GM23338 (cell line): ENCODE results near the gene APBA1. TPM values are rescaled to one million over a fixed set of nuclear protein-coding genes. Genes with fewer than 3 reads are reported as not detected.

Experiments used
- ATAC-seq: fragments of 200-7000 bp; cut with Tn5 transposase; 3 replicates; pipeline ENCODE4 v1.9.1; 2020
- DNase-seq: peaks from one replicate; pipeline ENCODE4 v3.0.0-alpha.2; 2015; ENCODE audit warnings: low spot score
- H2AFZ ChIP-seq: fragments of 200-600 bp; sonication (generic); 2 replicates; pipeline ENCODE4 v1.8.0; 2016; ENCODE audit warnings: antibody characterized with exemption, mild to moderate bottlenecking, moderate library complexity
- H3F3A ChIP-seq: fragments of 200-600 bp; sonication (generic); replicated peaks from 2 replicates; pipeline ENCODE4 v1.8.0; 2017; ENCODE audit warnings: antibody characterized with exemption, mixed run types, low read depth
- H3K27ac ChIP-seq: fragments of 200-600 bp; sonication (generic); 2 replicates; pipeline ENCODE4 v1.6.1; 2016; ENCODE audit warnings: low read depth
- H3K27me3 ChIP-seq: fragments of 200-600 bp; sonication (generic); 2 replicates; pipeline ENCODE4 v1.8.0; 2016; ENCODE audit warnings: mild to moderate bottlenecking, mixed run types, moderate library complexity; ENCODE audit not compliant: insufficient read depth
- H3K36me3 ChIP-seq: fragments of 200-600 bp; sonication (generic); 2 replicates; pipeline ENCODE4 v1.8.0; 2016; ENCODE audit warnings: mild to moderate bottlenecking; ENCODE audit not compliant: insufficient read depth
- H3K4me1 ChIP-seq: fragments of 200-600 bp; sonication (generic); 2 replicates; pipeline ENCODE4 v1.8.0; 2016; ENCODE audit warnings: mild to moderate bottlenecking, moderate library complexity; ENCODE audit not compliant: insufficient read depth
- H3K4me2 ChIP-seq: fragments of 200-600 bp; sonication (generic); 2 replicates; pipeline ENCODE4 v1.7.1; 2017; ENCODE audit warnings: mixed run types
- H3K4me3 ChIP-seq: fragments of 200-600 bp; sonication (generic); 2 replicates; pipeline ENCODE4 v1.6.1; 2016; ENCODE audit warnings: mixed run types
- H3K79me2 ChIP-seq: fragments of 200-600 bp; sonication (generic); replicated peaks from 2 replicates; pipeline ENCODE4 v1.8.0; 2017; ENCODE audit warnings: mild to moderate bottlenecking; ENCODE audit not compliant: insufficient read depth
- H3K9me2 ChIP-seq: fragments of 200-600 bp; sonication (generic); 2 replicates; pipeline ENCODE4 v1.8.0; 2017; ENCODE audit not compliant: insufficient read depth
- H4K20me1 ChIP-seq: fragments of 200-600 bp; sonication (generic); replicated peaks from 2 replicates; pipeline ENCODE4 v1.8.0; 2017; ENCODE audit warnings: mild to moderate bottlenecking; ENCODE audit not compliant: insufficient read depth
- H3K27ac Mint-ChIP-seq: 2 replicates; pipeline ENCODE4 v1.8.0; 2020; ENCODE audit warnings: inconsistent platforms, mild to moderate bottlenecking, moderate library complexity, mixed read lengths
- H3K27me3 Mint-ChIP-seq: 3 replicates; pipeline ENCODE4 v1.8.0; 2022; ENCODE audit warnings: low read depth, mild to moderate bottlenecking, moderate library complexity, mixed read lengths, inconsistent platforms; ENCODE audit not compliant: insufficient read depth, poor library complexity
- H3K36me3 Mint-ChIP-seq: 3 replicates; pipeline ENCODE4 v1.8.0; 2021; ENCODE audit warnings: low read depth, mild to moderate bottlenecking, inconsistent platforms, moderate library complexity, mixed read lengths
- H3K4me1 Mint-ChIP-seq: 3 replicates; pipeline ENCODE4 v1.8.0; 2020; ENCODE audit warnings: mild to moderate bottlenecking, inconsistent platforms, mixed read lengths
- H3K4me3 Mint-ChIP-seq: 3 replicates; pipeline ENCODE4 v1.8.0; 2021; ENCODE audit warnings: moderate library complexity, mild to moderate bottlenecking, inconsistent platforms, mixed read lengths
- H3K9me3 Mint-ChIP-seq: 3 replicates; pipeline ENCODE4 v1.8.0; 2020; ENCODE audit warnings: moderate library complexity, mild to moderate bottlenecking, inconsistent platforms, mixed read lengths
- CREB1 ChIP-seq: fragments of 250-450 bp; sonication (Bioruptor Pico); IDR thresholded peaks from 2 replicates; pipeline ENCODE4 v1.5.0; 2020; ENCODE audit warnings: low read depth, mild to moderate bottlenecking, moderate library complexity
- ETS1 ChIP-seq: IDR thresholded peaks from 2 replicates; pipeline ENCODE4 v1.6.1; 2016; ENCODE audit warnings: antibody characterized with exemption
- EZH2phosphoT487 ChIP-seq: fragments of 200-600 bp; sonication (generic); IDR thresholded peaks from one replicate; pipeline ENCODE4 v1.8.1; 2018; ENCODE audit warnings: antibody characterized with exemption; ENCODE audit not compliant: unreplicated experiment
- JUNB ChIP-seq: IDR thresholded peaks from one replicate; pipeline ENCODE4 v1.6.1; 2016; ENCODE audit warnings: antibody characterized with exemption; ENCODE audit not compliant: unreplicated experiment
- ZNF114 ChIP-seq: fragments of 250-450 bp; sonication (Bioruptor Pico); IDR thresholded peaks from 2 replicates; pipeline ENCODE4 v1.5.0; 2020; ENCODE audit warnings: mild to moderate bottlenecking, moderate library complexity
- ZNF331 ChIP-seq: fragments of 250-450 bp; sonication (Bioruptor Pico); IDR thresholded peaks from 2 replicates; pipeline ENCODE4 v1.5.0; 2020; ENCODE audit warnings: low read depth, mild to moderate bottlenecking, moderate library complexity
- ZNF462 ChIP-seq: fragments of 250-450 bp; sonication (Bioruptor Pico); IDR thresholded peaks from 2 replicates; pipeline ENCODE4 v1.5.0; 2020; ENCODE audit warnings: mild to moderate bottlenecking, moderate library complexity
- polyA plus RNA-seq: library from polyadenylated mRNA; unstranded; fragments of >200 nt; fragmentation: Nextera tagmentation; extraction: Ambion mirVana; gene quantifications from 2 replicates; pipeline ENCODE4 v1.2.1, GENCODE V29; 2016
- total RNA-seq: library from RNA; depleted of rRNA; stranded (reverse); fragments of >200 nt; shearing (Covaris generic); gene quantifications from 2 replicates; pipeline ENCODE4 v1.2.3, GENCODE V29; 2014
- TF ChIP-seq, protein P1 (sequence below), 2 experiments: fragments of 200-600 bp in 1 of 2; sonication (generic) in 1 of 2; conservative IDR thresholded peaks; 2 replicates each; pipeline versions ENCODE4 v1.5.1 to v1.6.1; 2016 to 2017; ENCODE audit warnings: antibody characterized with exemption in 2 of 2, low read depth in 2 of 2, mild to moderate bottlenecking in 2 of 2, moderate library complexity in 1 of 2
- TF ChIP-seq, protein P2 (sequence below): IDR thresholded peaks from one replicate; pipeline ENCODE4 v1.6.1; 2018; ENCODE audit warnings: antibody characterized with exemption; ENCODE audit not compliant: unreplicated experiment

Gene APBA1
- total and polyA plus RNA-seq, 2 experiments from 2014 or later = 0.26 to 1.0 TPM

- no peak for TF ChIP-seq ZNF462 (CRISPR knock-in tag)
Observed at GRCh38 chr9:69466151-69466550, 206.0 kb downstream of the APBA1 start (continued).

- H3K27me3 Mint-ChIP-seq = peaks cover 2% of the 10 kb centered on the region
- Histone ChIP-seq H3F3A (no peaks in the 10 kb centered on the region), H3K9me2 (0 out of 2 replicates have a peak, but pooled peaks cover 3% of the 10 kb centered on the region), H3K4me2 (no peak overlapping the region), H3K27ac (no peak overlapping the region), H3K79me2 (no peaks in the 10 kb centered on the region), H3K36me3 (no peaks in the 10 kb centered on the region), H4K20me1 (no peaks in the 10 kb centered on the region), H3K4me1 (peaks cover 12% of the 10 kb centered on the region), H3K27me3 (no peaks in the 10 kb centered on the region), H3K4me3 (no peak overlapping the region), H2AFZ (no peak overlapping the region)
- no peaks in the 10 kb centered on the region for H3K9me3 Mint-ChIP-seq
- H3K36me3 Mint-ChIP-seq = no peaks in the 10 kb centered on the region
- ATAC-seq (no peak), DNase-seq (no peak)
- no peak overlapping the region for H3K27ac Mint-ChIP-seq
- H3K4me1 Mint-ChIP-seq = peaks cover 13% of the 10 kb centered on the region
- H3K4me3 Mint-ChIP-seq = no peak overlapping the region
- TF ChIP-seq ZNF331 (CRISPR knock-in tag) (no peak), JUNB (no peak), ETS1 (no peak), EZH2phosphoT487 (no peak), CREB1 (no peak), ZNF114 (no peak)
- TF ChIP-seq, protein P1, sequence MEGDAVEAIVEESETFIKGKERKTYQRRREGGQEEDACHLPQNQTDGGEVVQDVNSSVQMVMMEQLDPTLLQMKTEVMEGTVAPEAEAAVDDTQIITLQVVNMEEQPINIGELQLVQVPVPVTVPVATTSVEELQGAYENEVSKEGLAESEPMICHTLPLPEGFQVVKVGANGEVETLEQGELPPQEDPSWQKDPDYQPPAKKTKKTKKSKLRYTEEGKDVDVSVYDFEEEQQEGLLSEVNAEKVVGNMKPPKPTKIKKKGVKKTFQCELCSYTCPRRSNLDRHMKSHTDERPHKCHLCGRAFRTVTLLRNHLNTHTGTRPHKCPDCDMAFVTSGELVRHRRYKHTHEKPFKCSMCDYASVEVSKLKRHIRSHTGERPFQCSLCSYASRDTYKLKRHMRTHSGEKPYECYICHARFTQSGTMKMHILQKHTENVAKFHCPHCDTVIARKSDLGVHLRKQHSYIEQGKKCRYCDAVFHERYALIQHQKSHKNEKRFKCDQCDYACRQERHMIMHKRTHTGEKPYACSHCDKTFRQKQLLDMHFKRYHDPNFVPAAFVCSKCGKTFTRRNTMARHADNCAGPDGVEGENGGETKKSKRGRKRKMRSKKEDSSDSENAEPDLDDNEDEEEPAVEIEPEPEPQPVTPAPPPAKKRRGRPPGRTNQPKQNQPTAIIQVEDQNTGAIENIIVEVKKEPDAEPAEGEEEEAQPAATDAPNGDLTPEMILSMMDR (conservative IDR thresholded peaks at IDR 0.05; ENCODE audit: low read depth in 2 of 2) = no peak
- TF ChIP-seq, protein P2, sequence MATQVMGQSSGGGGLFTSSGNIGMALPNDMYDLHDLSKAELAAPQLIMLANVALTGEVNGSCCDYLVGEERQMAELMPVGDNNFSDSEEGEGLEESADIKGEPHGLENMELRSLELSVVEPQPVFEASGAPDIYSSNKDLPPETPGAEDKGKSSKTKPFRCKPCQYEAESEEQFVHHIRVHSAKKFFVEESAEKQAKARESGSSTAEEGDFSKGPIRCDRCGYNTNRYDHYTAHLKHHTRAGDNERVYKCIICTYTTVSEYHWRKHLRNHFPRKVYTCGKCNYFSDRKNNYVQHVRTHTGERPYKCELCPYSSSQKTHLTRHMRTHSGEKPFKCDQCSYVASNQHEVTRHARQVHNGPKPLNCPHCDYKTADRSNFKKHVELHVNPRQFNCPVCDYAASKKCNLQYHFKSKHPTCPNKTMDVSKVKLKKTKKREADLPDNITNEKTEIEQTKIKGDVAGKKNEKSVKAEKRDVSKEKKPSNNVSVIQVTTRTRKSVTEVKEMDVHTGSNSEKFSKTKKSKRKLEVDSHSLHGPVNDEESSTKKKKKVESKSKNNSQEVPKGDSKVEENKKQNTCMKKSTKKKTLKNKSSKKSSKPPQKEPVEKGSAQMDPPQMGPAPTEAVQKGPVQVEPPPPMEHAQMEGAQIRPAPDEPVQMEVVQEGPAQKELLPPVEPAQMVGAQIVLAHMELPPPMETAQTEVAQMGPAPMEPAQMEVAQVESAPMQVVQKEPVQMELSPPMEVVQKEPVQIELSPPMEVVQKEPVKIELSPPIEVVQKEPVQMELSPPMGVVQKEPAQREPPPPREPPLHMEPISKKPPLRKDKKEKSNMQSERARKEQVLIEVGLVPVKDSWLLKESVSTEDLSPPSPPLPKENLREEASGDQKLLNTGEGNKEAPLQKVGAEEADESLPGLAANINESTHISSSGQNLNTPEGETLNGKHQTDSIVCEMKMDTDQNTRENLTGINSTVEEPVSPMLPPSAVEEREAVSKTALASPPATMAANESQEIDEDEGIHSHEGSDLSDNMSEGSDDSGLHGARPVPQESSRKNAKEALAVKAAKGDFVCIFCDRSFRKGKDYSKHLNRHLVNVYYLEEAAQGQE = no peak
Observed at GRCh38 chr9:69465473-69465872, 206.7 kb downstream of the APBA1 start.
